HL-60 (cell line): ENCODE data around the gene NBPF11.
"Not testable (repeated sequence)": the region's sequence is repeated elsewhere in the genome, so short reads cannot be mapped to it uniquely, and the experiment has no call there.

ENCODE experiments used
- GABPA ChIP-seq: IDR thresholded peaks from 2 replicates; pipeline ENCODE4 v1.6.1; 2012; ENCODE audit warnings: low read depth
- POLR2AphosphoS5 ChIP-seq: IDR thresholded peaks from 2 replicates; pipeline ENCODE4 v1.6.1; 2012; ENCODE audit warnings: low read depth
- SPI1 ChIP-seq: IDR thresholded peaks from 2 replicates; pipeline ENCODE4 v1.6.1; 2012; ENCODE audit warnings: low read depth, mild to moderate bottlenecking, borderline replicate concordance
- TF ChIP-seq, protein P1 (sequence below): IDR thresholded peaks from 2 replicates; pipeline ENCODE4 v1.6.1; 2012; ENCODE audit warnings: low read depth; ENCODE audit not compliant: insufficient replicate concordance
- TF ChIP-seq, protein P2 (sequence below): IDR thresholded peaks from one replicate; pipeline ENCODE4 v1.5.1; 2011; ENCODE audit warnings: low read length, control low read depth, inconsistent platforms; ENCODE audit not compliant: insufficient read depth

DNA sequence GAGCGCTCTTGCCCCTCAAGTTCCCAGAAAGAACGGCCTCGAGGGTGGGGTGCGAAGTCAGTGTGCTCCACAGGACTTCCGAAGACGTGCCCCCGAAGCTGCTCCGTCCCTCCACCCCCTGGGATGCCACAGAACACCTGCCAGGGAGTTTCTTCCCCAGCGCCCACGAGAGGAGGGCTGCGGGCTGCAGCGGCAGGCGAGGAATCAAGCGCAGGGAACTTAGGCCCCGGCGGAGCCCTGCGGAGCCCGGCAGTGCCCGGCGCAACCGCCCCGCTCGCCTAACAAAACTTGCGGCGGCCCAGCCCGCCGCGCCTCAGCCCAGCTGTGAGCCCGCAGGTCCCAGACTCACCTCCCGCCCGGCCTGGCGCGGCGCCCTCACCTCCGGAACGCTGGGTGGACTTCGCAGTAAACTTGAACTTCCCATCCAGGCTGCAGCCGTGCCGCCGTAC lies 686 bp downstream of the NBPF11 start:
- TF ChIP-seq, protein P1, sequence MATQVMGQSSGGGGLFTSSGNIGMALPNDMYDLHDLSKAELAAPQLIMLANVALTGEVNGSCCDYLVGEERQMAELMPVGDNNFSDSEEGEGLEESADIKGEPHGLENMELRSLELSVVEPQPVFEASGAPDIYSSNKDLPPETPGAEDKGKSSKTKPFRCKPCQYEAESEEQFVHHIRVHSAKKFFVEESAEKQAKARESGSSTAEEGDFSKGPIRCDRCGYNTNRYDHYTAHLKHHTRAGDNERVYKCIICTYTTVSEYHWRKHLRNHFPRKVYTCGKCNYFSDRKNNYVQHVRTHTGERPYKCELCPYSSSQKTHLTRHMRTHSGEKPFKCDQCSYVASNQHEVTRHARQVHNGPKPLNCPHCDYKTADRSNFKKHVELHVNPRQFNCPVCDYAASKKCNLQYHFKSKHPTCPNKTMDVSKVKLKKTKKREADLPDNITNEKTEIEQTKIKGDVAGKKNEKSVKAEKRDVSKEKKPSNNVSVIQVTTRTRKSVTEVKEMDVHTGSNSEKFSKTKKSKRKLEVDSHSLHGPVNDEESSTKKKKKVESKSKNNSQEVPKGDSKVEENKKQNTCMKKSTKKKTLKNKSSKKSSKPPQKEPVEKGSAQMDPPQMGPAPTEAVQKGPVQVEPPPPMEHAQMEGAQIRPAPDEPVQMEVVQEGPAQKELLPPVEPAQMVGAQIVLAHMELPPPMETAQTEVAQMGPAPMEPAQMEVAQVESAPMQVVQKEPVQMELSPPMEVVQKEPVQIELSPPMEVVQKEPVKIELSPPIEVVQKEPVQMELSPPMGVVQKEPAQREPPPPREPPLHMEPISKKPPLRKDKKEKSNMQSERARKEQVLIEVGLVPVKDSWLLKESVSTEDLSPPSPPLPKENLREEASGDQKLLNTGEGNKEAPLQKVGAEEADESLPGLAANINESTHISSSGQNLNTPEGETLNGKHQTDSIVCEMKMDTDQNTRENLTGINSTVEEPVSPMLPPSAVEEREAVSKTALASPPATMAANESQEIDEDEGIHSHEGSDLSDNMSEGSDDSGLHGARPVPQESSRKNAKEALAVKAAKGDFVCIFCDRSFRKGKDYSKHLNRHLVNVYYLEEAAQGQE, result not testable (repeated sequence)
- TF ChIP-seq, protein P2, sequence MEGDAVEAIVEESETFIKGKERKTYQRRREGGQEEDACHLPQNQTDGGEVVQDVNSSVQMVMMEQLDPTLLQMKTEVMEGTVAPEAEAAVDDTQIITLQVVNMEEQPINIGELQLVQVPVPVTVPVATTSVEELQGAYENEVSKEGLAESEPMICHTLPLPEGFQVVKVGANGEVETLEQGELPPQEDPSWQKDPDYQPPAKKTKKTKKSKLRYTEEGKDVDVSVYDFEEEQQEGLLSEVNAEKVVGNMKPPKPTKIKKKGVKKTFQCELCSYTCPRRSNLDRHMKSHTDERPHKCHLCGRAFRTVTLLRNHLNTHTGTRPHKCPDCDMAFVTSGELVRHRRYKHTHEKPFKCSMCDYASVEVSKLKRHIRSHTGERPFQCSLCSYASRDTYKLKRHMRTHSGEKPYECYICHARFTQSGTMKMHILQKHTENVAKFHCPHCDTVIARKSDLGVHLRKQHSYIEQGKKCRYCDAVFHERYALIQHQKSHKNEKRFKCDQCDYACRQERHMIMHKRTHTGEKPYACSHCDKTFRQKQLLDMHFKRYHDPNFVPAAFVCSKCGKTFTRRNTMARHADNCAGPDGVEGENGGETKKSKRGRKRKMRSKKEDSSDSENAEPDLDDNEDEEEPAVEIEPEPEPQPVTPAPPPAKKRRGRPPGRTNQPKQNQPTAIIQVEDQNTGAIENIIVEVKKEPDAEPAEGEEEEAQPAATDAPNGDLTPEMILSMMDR, result not testable (repeated sequence)
- TF ChIP-seq POLR2AphosphoS5, SPI1, GABPA: not testable (repeated sequence)
